ENCODE results near the gene IFI30.
"Not testable (repeated sequence)": the region's sequence is repeated elsewhere in the genome, so short reads cannot be mapped to it uniquely, and the experiment has no call there.

The IFI30 gene

DNA sequence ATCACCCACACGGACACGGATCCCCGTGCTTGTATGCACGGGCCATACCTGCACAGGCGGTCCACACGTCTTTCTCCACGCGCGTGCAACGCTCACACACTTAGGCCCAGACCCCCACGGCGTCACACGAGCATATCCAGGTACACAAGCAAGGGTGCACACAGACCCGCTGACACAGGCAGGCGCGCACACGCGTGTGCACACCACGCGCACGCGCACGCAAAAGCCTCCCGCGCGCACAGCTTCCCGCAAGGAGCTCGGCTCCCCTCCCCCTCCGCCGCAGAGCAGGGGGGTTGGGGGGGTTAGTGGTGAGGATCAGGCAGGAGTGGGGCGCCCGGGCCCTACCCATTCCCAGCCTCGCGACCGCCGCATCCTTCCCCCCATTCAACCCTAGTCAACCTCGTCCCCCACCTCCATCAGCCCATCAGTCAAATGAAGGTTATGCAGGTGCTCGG lies 29.8 kb downstream of the IFI30 start:
- no peak for DNase-seq

DNA sequence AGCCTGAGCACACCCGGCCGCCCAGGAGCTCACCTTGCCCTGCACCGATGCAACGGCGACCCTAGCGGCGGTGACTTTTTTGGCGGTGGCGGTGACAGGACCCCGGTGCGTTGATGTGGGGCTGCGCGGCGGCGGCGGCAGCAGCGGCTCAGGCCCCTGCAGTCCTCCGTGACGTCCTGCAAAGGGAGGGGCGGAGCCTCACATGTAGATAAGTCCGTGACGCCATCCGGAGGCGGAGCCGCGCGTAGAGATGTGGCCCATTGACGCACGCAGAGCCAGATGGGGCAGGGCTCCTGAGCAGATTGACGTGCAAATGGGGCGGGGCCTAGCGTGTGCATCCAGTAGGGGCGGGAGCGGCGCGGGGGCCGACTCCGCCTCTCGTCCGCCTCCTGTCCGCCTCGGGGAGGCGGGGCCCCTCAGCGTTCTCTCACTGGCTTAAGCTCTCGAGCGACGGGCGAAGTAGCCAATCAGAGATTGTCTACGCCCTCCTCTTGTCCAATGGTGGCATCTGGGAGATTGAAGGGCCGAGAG lies 30.3 kb downstream of the IFI30 start, which contains the start of gene RAB3A:
TSS of gene RAB3A (minus strand) at position 180 of the 531 bp plus-strand sequence. CDS start 1,302 bp downstream, outside the sequence.
- DNase-seq = peak; percentile 100

DNA sequence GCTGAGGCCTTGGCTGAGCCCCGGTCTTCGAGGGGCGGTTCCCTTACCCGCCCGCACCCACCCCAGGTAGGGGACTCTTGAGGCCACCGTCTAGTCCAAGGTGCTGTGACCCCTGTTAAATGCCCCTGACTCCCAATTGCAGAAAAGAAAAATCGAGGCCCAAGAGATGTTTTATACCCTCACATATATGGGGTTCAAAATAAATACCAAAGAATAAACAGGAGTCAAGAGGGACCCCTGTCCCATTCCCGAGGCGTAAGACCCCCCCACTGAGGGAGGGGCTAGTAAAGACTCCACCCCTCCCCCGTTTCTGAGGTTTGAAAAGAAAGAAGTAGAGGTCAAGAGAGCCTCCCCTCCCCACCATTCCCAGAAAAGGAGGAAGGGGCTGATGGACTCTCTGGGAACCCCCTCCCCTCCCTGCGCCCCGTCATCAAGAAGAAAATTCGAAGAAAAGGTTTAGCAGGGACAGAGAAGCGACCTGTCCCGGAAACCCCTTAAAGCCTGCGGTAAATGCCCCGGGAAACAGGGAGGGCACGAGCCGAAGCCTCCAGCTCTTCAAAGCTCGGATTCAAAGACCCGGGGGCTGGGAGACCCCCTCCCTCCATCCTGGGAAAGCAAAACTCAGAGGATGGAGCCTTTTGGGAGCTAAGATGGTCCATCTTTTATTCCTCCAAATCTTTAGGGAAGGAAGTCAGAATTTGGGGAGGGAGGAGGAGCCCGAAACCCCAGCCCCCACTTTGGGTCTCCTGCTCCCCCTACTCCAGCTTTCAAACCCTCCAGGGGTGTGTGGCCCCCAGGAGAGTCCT lies 31.0 kb downstream of the IFI30 start:
- peak; percentile 76 for DNase-seq

DNA sequence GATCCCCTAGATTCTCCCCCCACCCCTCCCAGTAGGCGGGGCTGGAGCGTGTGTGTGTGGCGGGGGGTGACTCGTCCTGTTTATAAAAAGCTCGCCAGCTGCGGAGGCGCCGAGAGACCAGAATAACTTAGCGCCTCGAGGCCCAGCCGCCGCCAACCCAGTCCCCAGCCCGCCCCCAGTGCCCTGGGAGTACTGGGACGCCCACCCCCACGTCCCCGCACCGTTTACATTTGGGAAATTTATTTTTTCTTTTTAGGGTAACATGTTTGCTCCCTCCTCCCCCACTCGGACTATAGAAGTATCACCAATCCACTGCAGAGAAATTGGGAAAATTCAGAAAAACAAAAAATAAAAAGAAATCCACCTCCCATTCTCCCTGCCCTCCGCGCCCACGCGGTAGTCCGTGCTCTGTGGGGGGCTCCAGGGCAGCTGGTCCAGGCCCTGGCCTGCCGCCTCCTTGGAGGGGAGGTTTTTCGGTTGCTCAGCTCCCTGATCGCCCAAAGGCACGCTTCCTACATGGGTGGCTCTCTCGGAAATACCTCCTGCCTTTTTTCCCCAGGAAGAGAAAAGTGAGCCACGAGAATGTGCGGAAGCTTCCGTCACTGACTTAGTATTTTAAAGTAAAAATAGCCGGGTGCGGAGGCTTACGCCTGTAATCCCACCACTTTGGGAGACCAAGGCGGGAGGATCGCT lies 31.7 kb downstream of the IFI30 start:
- peak; percentile 74 for DNase-seq

DNA sequence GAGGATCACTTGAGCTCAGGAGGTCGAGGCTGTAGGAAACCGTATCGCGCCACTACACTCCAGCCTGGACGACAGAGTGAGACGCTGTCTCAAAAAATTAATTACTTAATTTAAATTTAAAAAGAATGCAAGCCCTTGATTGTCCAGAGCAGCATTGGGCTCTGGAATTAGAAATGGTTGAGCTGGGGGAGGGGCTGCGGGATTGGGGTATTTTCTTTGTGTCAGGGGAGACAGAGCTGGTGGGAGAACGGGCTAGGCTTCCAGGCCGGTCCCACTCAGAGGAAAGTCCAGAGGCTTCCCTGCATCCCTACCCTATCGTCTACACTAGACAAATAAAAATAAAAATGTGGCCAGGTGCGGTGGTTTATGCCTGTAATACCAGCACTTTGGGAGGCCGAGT lies 32.4 kb downstream of the IFI30 start:
- DNase-seq = peak; percentile 44

DNA sequence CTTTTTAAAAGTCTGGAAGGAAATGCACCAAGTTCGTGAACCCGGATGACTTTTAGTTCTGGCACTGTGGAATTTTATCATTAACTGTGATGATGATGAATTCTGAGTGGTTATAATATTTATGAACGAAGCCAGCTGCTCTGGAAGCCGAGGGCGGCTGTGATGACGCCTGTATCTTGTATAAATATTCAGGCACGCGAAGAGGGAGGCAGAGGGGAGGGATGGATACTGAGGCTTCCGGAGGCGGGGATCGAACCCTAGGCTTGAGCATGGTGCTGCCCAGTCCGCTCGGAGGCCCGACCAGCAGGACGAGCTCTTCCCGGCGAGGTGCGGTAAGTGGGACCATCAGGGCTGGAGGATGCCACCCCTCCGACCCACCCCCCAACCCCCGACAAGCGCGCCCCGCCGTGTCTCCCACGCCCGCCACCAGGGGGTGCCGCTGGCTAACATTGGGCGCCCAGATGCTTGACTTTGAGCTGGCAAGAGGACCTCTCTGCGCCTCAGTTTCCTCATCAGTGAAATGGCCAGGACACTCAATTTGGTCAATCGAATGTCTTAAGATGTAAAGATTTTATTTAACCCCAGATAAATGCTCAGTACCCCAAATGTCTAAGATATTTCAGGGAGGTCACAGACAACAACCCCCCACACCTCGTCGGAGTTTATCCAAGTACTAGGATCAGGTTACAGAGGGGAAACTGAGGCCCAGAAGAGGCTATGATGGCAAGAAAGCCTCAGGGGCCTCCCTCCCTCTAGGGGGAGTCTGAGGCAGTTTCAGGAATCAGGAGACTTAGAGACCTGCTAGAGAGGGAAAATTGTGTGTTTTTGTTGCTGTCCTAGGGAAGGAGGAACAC lies 34.7 kb downstream of the IFI30 start:
- DNase-seq = peak; percentile 71

DNA sequence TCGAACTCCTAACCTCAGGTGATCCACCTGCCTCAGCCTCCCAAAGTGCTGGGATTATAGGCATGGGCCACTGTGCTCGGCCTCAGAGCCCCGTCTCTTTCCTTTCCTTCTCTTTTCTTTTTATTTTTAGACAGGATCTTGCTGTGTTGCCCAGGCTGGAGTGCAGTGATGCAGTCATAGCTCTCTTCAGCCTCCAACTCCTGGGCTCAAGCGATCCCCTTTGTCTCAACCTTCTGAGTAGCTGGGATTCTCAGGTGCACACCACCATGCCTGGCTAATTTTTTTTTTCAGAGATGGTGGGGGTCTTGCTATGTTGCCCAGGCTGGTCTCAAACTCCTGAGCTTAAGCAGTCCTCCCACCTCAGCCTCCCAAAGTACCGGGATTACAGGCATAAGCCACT lies 36.3 kb downstream of the IFI30 start:
- DNase-seq = not testable (repeated sequence)

DNA sequence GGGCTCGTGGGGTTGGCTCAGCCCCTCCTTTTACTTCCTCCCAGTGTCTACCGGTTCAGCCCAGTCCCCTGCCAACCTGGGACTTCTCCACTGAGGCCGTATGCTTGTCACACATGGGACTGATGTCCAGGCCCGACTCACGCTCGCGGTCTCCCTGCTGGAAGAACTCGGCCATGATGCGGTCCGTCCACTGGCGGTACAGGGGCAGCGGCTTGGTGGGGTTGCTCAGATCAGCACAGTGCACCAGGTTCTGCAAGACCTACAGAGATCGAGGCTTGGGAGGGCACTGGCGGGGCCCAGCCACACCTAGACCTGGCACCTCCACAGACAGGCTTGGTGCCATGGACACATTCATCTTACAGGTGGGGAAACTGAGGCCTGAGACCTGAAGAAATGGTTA lies 38.1 kb downstream of the IFI30 start:
- no peak for DNase-seq

DNA sequence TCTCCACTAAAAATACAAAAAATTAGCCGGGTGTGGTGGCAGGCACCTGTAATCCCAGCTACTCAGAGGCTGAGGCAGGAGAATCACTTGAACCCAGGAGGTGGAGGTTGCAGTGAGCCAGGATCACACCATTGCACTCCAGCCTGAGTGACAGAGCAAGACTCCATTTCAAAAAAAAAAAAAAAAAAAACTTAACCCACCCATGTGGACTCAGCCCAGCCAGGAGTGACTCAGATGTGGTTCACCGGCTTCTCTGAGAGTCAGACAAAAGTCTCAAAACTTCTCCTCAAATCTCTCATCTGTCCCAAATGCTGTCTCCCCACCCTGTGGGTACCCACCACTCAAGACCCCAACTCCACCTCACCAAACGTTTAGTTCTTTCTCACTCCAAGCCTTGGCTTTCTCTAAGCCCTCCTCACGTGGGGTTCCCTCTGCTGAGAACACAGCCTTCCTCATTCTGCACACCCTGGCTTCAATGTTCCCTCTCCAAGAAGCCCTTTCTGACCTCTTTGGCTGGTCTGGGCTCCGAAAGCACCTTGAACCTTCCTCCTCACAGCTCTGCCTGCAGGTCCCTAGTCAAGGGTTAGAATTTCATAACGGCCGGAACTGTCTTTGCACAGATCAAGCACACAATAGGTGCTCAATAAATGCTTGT lies 41.3 kb downstream of the IFI30 start:
- no peak for DNase-seq

DNA sequence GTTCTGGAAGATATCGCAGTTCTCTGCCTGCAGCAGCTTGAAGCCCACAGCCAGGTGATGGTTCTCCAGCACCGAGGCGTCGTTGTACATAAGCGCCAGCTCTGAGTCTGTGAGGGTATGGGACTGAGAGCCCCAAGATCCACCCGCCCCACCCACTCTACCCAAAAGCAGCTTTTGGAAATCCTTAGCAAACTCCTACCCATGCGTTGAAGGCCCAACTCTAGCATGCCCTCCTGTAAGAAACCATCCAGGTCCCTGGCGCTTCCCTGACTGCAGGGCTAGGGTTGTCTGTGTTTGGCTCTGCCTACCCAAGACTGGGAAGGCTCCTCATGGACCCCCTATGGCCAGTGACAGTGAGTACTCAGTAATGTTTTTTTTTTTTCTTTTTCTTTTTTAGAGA lies 43.2 kb downstream of the IFI30 start:
- no peak for DNase-seq

DNA sequence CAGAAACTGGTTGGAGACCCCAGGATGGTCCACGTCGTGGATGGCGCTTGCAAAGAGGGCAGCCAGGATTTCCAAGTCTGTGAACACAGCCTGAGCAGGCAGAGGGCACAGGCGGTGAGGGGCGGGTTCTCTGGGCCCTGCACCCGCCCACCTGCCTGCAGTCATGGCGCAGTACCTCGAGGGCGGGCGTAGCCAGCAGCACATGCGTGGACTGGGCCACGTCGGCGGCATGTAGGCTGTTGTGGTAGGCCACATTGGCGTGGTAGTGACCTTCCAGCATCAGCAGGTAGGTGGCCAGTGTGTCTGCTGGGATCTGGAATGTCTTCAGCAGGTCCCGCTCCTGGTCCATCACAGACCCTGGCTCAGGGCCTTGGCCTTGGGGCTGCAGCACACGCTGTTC lies 44.5 kb downstream of the IFI30 start:
- no peak for DNase-seq

DNA sequence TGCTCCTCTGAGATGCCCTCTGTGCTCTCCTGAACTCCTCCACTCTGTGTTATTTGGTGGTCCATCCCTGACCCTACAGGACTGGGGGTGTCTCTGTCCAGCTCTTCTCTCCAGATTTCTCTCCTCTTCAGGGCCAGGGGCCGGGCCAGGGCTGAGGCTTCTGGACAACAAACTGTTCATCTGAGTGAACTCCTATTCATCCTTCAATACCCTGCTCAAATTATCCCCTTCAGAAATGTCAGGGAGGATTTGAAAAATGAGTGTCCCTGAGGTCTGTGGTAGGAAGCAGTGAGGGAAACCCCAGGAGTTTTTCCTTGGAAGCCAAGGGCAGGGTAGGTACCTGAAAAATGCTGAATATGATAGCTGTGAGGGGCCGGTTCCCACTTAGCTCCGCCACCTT lies 45.0 kb downstream of the IFI30 start:
- DNase-seq = no peak

DNA sequence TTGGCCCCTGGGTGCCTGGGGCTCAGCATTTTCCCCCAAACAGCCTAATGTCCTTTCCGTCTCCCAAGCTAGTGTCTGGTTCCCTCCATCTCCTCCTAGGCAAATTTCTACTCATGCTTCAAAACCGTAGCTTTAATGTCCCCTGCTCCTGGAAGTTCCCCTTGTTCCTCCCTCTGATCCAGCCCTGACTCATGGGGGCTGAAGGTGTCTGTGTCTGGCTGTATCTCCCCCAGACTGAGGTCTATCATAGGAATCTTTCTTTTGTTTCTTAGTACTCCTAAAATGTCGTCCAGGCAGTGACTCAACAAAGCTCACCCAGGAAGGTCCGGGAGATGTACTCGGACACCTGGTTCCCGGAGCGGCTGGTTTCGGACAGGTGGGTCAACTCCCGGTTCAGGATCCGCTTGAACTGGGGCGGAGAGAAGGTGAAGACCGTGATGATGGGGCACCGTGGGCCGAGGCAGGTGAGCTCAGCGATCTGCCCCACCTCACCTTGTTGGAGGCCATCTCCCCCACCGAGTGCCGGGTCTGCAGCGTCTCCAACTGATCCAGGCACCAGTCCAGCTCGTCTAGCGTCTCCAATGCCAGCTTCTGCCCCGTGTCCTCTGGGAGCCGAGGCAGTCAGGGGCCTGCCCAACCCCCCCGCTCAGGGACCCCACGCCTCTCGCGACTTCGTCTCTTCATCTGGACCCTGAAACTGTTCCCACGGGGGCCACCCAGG lies 46.5 kb downstream of the IFI30 start:
- no peak for DNase-seq

DNA sequence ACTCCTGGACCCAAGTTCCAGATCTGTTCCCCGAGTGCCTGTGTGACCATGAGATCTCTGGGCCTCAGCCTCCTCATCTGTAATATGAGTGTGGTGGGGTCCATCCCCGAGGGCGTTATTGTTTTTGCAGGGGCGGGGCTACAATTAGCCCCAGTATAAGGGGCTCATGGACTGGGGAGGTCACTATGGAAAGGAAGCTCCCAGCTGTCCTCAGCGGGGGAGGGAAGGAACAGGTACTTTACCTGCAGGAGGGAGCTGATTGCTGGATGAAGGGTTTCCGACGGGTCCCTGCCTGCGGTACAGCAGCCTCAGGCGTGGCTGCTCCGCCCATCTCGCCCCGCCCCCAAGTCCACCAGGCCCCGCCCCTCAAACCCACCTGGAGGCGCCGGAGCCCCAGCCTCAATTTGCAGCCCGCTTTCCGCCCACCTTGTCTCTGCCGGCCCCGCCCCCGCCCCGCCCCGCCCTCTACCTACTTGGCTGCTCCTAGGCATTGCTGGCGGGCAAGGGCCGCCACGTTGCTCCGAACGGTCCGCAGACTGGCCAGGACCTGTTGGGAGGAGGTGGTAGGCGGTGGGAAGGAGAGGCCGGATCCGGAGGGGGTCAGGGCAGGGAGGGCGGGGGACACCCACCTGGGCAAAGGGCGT lies 47.1 kb downstream of the IFI30 start:
- peak; percentile 85 for DNase-seq

DNA sequence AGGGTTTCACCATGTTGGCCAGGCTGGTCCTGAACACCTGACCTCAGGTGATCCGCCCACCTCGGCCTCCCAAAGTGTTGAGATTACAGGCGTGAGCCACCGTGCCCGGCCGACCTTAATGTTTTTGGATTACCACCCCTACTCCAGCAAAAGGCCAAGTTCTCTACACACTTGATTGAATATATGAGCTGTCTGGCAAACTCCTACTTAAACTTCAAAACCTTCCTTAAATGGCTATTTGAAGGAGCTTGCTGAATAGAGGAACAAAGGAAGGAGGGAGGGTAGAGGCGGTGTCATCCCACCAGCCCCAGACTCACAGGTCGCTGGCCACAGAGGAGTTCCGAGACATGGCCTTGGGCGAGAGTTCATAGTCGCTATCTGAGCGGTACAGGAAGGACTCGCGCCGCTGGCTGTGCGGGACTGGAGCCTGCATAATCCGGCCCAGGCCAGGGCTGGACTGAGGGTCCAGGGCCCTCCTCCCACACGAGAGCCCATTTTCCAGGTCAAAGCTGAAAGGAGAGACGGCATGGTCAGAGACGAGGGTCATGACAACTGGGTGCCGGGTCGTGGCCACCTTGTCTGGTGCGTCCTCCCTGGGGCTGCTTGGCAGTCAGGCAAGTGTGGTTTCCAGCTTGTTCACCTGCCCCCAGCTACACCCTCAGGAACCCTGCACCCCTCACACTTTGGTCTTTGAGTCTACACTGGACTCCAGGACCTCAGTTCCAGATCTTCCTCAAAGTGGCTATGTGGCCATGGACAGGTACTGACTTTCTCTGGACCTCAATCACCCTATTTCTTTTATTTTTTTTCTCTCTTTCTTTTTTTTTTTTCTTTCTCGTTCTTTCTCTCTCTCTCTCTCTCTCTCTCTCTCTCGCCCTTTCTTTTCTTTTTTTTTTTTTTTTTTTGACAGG lies 48.5 kb downstream of the IFI30 start:
- peak; percentile 64 for DNase-seq

DNA sequence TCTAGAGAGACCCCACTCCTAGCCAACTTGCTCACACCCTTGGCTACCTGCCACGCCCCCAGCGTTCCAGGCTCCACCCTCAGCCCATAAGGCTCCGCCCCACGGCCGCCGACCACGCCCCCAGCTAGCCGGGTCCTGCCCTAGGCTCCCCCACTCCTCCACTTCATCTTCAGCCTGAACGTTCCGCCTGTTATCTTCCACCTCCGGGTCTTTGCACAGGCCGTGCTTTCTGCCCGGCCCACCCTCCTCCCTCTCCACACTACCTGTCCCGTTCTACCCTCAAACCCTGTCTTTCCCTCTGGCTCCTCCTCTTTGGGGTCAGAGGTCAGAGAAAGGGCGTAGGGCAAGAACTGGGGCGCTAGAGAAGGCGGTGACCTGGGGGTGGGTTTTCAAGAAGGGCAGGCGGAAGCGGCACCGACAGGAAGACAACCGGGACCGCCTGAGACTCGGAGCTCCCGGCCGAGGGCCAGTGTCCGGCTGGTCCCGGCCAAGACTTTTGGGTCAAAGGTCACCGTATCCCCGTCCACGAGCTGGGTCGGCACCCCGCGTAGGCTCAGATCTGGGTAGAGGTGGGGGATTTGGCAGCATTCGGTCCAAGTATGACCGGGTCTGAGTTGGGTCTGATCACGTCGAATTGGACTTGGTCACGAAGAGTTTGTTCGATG lies 50.4 kb downstream of the IFI30 start:
- peak; percentile 92 for DNase-seq

DNA sequence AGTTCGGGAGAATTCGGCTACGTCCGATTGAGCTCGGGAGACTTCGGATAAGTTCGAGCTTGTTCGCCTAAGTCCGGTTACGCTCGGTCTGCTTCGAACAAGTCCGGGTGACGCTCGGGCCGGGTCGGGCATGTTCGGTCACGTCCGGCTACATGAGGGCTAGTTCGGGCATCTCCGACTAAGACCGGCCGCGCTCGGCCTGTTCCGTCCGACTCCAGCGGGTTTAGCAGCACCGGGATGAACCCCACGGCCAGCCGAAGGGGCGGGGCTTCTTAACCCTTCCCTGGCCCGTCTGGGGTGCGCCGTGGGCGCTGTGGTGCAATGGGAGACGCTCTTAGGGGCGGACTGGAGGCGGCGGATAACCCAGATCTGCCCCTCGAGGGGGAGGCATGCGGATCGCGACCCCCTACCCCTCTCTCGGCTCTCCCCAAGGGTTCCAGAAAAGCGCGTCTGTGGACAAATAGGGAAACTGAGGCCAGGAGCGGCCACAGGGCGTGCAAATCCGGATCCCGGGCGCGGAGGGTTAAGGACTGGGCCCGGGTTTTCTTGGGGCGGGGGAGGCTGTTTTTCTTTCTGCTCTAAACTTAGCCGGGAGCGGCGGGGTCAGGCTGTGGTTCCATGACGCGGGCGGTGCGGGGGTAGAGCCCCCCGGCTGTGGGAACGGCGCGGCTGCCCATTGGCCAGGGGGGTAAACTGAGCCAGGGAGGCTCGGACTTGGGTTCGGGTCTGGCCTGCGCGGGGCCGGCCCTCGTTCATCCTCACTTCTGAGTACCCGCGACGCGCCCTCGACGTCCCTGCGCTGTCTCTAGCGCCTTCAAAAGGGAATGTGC lies 51.1 kb downstream of the IFI30 start:
- DNase-seq = peak; percentile 98

DNA sequence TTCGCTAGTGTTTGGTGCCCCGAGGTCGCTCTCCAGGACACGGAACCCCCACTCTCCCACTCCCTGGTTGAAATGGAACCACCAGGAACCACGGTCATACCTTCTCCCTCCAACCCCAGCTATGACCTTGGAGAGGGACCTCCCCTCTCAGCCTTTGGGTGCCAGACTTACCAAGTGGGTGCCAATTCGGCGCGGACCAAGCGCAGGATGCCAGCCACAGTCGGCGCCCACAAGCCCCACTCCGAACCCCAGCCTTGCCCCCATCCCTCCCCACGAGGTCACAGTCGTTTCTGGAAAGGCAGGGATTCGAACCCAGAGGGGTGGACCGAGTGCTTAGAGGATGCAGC lies 51.7 kb downstream of the IFI30 start:
- DNase-seq = no peak

All from islet precursor cell (in vitro differentiated cells).